Spleen (tissue), 11 donors: ENCODE data around the gene AP1B1. TPM values are rescaled to one million over a fixed set of nuclear protein-coding genes. Genes with fewer than 3 reads are reported as not detected.

ENCODE experiments used
- DNase-seq: peaks from one replicate; pipeline ENCODE4 v3.0.0-alpha.2; 2020
- H3K27ac ChIP-seq, 8 donors: fragments of 200-600 bp; sonication (generic) in 7 of 8; 1 replicate in 4 of 8; 2 replicates in 4 of 8; pipeline versions ENCODE4 v1.5.0 to v1.8.0; 2016 to 2021; ENCODE audit warnings: inconsistent platforms in 4 of 8, mild to moderate bottlenecking in 4 of 8, moderate library complexity in 1 of 8
- H3K27me3 ChIP-seq, 7 donors: fragments of 200-600 bp; sonication (generic) in 6 of 7; replicated peaks in 1 of 7; 1 replicate in 4 of 7; 2 replicates in 3 of 7; pipeline versions ENCODE4 v1.5.0 to v1.8.0; 2016 to 2021; ENCODE audit warnings: inconsistent platforms in 3 of 7, mild to moderate bottlenecking in 1 of 7
- H3K36me3 ChIP-seq, 6 donors: fragments of 200-600 bp; sonication (generic) in 5 of 6; 1 replicate in 4 of 6; 2 replicates in 2 of 6; pipeline versions ENCODE4 v1.5.0 to v1.8.0; 2016 to 2021; ENCODE audit warnings: inconsistent platforms in 2 of 6
- H3K4me1 ChIP-seq, 6 donors: fragments of 200-600 bp; sonication (generic) in 5 of 6; 1 replicate in 3 of 6; 2 replicates in 3 of 6; pipeline versions ENCODE4 v1.5.0 to v1.8.0; 2016 to 2021; ENCODE audit warnings: inconsistent platforms in 3 of 6
- H3K4me3 ChIP-seq, 8 donors: fragments of 200-600 bp; sonication (generic) in 7 of 8; 1 replicate in 4 of 8; 2 replicates in 4 of 8; pipeline versions ENCODE4 v1.5.0 to v1.8.0; 2016 to 2021; ENCODE audit warnings: inconsistent platforms in 4 of 8, mild to moderate bottlenecking in 4 of 8, moderate library complexity in 2 of 8
- H3K9me3 ChIP-seq, 8 donors: fragments of 200-600 bp; sonication (generic) in 7 of 8; 1 replicate in 4 of 8; 2 replicates in 4 of 8; pipeline versions ENCODE4 v1.5.0 to v1.8.0; 2016 to 2021; ENCODE audit warnings: inconsistent platforms in 4 of 8
- POLR2A ChIP-seq, 3 donors: fragments of 450-650 bp; IDR thresholded peaks; one replicate each; pipeline ENCODE4 v1.5.1; 2017; ENCODE audit warnings: antibody characterized with exemption in 3 of 3, mild to moderate bottlenecking in 1 of 3
- POLR2AphosphoS5 ChIP-seq, 3 donors: sonication (generic); formaldehyde crosslinking; IDR thresholded peaks; one replicate each; pipeline ENCODE4 v1.5.1; 2017; ENCODE audit warnings: antibody characterized with exemption in 3 of 3
- WGBS, 5 donors: extraction: QIAGEN DNeasy Blood & Tissue Kit in 3 of 5; methylation state at CpG; one replicate each; pipeline versions ENCODE4 v1.1.5 to v1.1.7; 2013 to 2018; 5-methylcytosine and 5-hydroxymethylcytosine counted together
- intact Hi-C: fragments of 100-400 bp; cut with DNase I; formaldehyde crosslinking; loops from one replicate; pipeline ENCODE4 v1.15.0; 2023; ENCODE audit warnings: low total_unique reads
- polyA plus RNA-seq, 3 donors: library from polyadenylated mRNA; stranded (reverse); fragments of 200-250 nt; gene quantifications; one replicate each; pipeline ENCODE4 v1.2.1, GENCODE V29; 2013
- total RNA-seq, 7 donors: library from RNA; depleted of rRNA in 3 of 7; stranded (reverse); fragments of >200 nt in 3 of 7; fragmentation: NEBNext Ultra II Directional in 4 of 7; extraction: Animal tissue kit (Norgen Biotek cat#: 25700) in 4 of 7; gene quantifications; one replicate each; pipeline versions ENCODE4 v1.1.0 to v1.2.1, GENCODE V29; 2016 to 2021
- TF ChIP-seq, protein P1 (sequence below), 11 experiments: fragments of 200-600 bp in 7 of 11; fragments of 450-650 bp in 4 of 11; sonication (generic) in 4 of 11; IDR thresholded peaks in 8 of 11; conservative IDR thresholded peaks in 3 of 11; 1 replicate in 7 of 11; 2 replicates in 4 of 11; pipeline versions ENCODE4 v1.4.0 to v1.8.0; 2016 to 2021; ENCODE audit warnings: antibody characterized with exemption in 11 of 11, inconsistent platforms in 4 of 11, mild to moderate bottlenecking in 1 of 11
- donor health status: healthy with polysubstance abuse.
- donor health status: DM: no; HTN: no; CAD: no; lungs with moderate emphysema.
- donor health status: DM: no; HTN: no; CAD: no.
- donor health status: Bipolar disorder and iron deficiency.
- donor health status: healthy.
- donor health status: DM: no; HTN: no; CAD: no.
- donor health status: DM: yes; HTN: yes; CAD: no.

AP1B1 gene
- total and polyA plus RNA-seq, 10 donors: 43.3 to 150 (median 110) TPM

DNA sequence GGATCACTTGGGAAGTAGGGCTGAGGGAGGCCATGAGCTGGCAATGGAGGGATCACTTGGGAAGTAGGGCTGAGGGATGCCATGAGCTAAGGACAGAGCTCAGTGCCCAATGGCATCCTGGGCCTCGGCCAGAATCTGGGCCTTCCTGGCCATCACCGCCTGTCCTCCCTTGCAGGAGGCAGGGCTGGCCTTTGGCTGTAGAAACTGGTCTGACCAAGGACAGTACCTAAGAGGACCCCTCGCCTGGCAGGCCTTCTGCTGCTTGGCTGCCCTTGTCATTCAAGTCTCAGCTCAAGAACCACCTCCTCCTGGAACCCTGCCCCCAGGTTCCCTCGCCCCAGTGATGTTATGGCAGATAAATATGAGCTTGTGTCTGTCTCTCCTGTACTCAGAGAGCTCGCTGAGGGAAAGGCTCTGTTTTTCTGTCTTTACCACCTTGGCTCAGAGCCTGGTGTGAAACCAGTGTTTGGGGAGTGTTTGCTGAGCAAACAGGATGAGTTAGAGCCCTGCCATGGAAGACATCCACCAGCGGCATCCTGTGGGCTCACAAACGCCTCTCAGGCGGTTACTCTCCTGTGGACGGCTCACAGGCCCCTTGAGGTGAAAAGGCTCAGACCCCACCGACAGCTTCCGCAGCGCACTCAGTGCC lies 53.5 kb downstream of the AP1B1 start:
- no peak for DNase-seq
- Histone ChIP-seq H3K9me3 (no peaks in the 10 kb centered on the region), H3K36me3 (peaks cover 0 to 100% (median 100%) of the 10 kb centered on the region in 6 donors), H3K27me3 (no peaks in the 10 kb centered on the region), H3K4me3 (no peak overlapping the region), H3K27ac (no peak overlapping the region), H3K4me1 (peaks cover 3 to 29% (median 12%) of the 10 kb centered on the region in 6 donors)
- TF ChIP-seq POLR2A (IDR thresholded peaks at IDR 0.05): no peak
- TF ChIP-seq, protein P1, sequence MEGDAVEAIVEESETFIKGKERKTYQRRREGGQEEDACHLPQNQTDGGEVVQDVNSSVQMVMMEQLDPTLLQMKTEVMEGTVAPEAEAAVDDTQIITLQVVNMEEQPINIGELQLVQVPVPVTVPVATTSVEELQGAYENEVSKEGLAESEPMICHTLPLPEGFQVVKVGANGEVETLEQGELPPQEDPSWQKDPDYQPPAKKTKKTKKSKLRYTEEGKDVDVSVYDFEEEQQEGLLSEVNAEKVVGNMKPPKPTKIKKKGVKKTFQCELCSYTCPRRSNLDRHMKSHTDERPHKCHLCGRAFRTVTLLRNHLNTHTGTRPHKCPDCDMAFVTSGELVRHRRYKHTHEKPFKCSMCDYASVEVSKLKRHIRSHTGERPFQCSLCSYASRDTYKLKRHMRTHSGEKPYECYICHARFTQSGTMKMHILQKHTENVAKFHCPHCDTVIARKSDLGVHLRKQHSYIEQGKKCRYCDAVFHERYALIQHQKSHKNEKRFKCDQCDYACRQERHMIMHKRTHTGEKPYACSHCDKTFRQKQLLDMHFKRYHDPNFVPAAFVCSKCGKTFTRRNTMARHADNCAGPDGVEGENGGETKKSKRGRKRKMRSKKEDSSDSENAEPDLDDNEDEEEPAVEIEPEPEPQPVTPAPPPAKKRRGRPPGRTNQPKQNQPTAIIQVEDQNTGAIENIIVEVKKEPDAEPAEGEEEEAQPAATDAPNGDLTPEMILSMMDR (IDR thresholded peaks at IDR 0.05 in 8 of 11, conservative IDR thresholded peaks at IDR 0.05 in 3 of 11): no peak
- TF ChIP-seq POLR2AphosphoS5 (IDR thresholded peaks at IDR 0.05): no peak
- intact Hi-C loops: no loop called here
- 88 to 96% (median 93%) methylated on average over 7 to 12 of the region's 12 CpGs for WGBS, 5 donors

DNA sequence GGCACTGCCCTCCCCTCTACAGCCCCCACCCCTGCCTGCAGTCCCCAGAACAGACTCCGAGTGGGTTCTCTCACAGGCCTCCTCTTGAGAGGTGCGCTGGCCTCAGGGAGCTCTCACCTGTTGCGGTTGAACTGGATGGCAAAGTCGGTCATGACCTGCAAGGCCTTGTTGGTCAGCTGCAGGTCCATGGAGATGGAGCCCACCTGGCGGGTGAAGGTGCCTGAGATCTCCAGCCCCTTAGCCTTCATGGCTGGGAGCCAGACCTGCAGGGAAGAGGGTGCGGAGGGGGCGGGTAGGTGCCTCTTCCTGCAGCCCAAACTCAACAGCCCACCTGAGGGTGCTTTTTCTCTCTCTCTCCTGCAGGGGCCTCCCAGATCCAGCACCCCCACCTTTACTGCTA lies 54.2 kb downstream of the AP1B1 start:
- Histone ChIP-seq H3K4me1 (peaks cover 3 to 30% (median 14%) of the 10 kb centered on the region in 6 donors), H3K4me3 (no peak overlapping the region), H3K36me3 (peaks cover 0 to 100% (median 100%) of the 10 kb centered on the region in 6 donors), H3K27ac (no peak overlapping the region), H3K27me3 (no peaks in the 10 kb centered on the region), H3K9me3 (no peaks in the 10 kb centered on the region)
- TF ChIP-seq POLR2AphosphoS5 (IDR thresholded peaks at IDR 0.05) (no peak), POLR2A (IDR thresholded peaks at IDR 0.05) (no peak)
- TF ChIP-seq, protein P1 (IDR thresholded peaks at IDR 0.05 in 8 of 11, conservative IDR thresholded peaks at IDR 0.05 in 3 of 11): no peak
- intact Hi-C loops: no loop called here
- no peak for DNase-seq
- WGBS, 5 donors: 89 to 99% (median 94%) methylated on average over 6 to 7 of the region's 7 CpGs

DNA sequence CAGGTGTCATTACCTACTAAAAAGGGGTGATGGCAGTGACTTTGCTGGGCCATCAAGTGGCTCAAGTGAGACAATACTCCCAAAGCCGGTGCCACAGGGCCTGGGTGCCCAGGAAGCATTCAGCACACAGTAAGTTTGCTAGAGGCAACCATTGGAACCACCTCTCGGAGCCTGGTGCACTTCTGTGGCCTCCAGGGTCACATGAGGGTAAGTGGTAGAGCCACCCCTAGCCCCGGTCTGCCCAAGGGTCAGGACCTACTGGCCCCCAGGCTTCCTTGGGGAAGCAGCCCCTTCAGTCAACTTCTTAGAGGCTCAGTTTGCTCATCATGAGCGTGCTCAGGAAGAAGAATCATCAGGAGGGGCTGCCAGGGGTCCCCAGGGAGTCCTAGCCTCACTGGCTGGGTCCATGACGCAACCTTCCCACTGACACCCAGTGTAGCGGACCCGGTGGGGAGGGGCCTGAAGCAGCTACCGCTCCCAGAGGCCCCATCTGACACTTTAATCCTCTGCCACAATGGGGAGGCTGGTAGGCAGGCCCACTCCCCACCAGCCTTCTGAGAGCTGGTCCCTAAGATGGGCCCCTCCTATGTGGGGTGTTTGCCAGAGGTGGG lies 55.4 kb downstream of the AP1B1 start:
- intact Hi-C loops: no loop called here
- no peak for TF ChIP-seq POLR2A (IDR thresholded peaks at IDR 0.05)
- TF ChIP-seq, protein P1 (IDR thresholded peaks at IDR 0.05 in 8 of 11, conservative IDR thresholded peaks at IDR 0.05 in 3 of 11): no peak
- TF ChIP-seq POLR2AphosphoS5 (IDR thresholded peaks at IDR 0.05): peak in 1 of 3 donors; percentile 7
- DNase-seq: no peak
- WGBS, 5 donors: 84 to 95% (median 90%) methylated on average over 3 to 8 of the region's 8 CpGs
- Histone ChIP-seq H3K4me1 (peaks cover 3 to 30% (median 14%) of the 10 kb centered on the region in 6 donors), H3K9me3 (no peaks in the 10 kb centered on the region), H3K27me3 (no peaks in the 10 kb centered on the region), H3K36me3 (peaks cover 0 to 100% (median 100%) of the 10 kb centered on the region in 6 donors), H3K27ac (no peak overlapping the region), H3K4me3 (no peak overlapping the region)

DNA sequence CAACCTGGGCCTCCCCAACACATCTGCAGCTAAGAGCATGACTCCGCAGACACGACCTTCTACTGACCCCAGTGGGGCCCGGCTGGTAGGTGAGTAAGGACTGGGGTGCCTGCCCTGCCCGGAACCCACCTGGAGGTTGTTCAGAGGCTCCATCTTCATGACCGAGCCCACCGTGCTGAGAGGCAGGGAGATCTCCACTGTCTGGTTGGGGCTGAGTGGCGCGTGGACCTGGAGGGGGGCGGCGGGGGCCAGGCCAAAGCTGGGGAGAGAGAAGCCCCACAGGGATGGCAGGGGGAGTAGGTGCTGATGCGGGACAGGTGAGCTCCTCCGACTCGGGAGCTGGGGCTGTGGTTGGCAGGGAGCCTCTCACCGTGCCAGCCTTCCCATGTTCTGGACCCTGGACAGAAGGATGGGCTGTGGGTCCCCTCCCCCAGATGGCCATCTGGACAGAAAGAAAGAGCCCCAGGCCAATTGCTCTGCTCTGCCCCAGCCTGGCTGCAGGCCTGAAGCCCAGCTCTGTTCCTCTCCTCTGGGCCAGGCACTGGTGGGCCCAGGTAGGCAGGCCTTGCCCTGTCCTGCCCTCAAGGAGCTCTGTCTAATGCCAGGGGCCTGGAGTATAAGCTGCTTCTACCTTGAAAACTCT lies 56.6 kb downstream of the AP1B1 start:
- Histone ChIP-seq H3K4me1 (peaks cover 3 to 28% (median 13%) of the 10 kb centered on the region in 6 donors), H3K36me3 (peaks cover 0 to 100% (median 98%) of the 10 kb centered on the region in 6 donors), H3K9me3 (no peaks in the 10 kb centered on the region), H3K27ac (no peak overlapping the region), H3K4me3 (no peak overlapping the region), H3K27me3 (no peaks in the 10 kb centered on the region)
- 86 to 93% (median 87%) methylated on average over 10 to 14 of the region's 14 CpGs for WGBS, 5 donors
- TF ChIP-seq POLR2A (IDR thresholded peaks at IDR 0.05): no peak
- TF ChIP-seq, protein P1 (IDR thresholded peaks at IDR 0.05 in 8 of 11, conservative IDR thresholded peaks at IDR 0.05 in 3 of 11): no peak
- peak in 1 of 3 donors; percentile 16 for TF ChIP-seq POLR2AphosphoS5 (IDR thresholded peaks at IDR 0.05)
- DNase-seq: no peak
- intact Hi-C loops: no loop called here
